ENCODE data around the gene SEMA3D. TPM values are rescaled to one million over a fixed set of nuclear protein-coding genes. Genes with fewer than 3 reads are reported as not detected.

SEMA3D gene
- total RNA-seq, 1 donor = 0.72 TPM

- H2AFZ ChIP-seq (ENCODE audit: low read length) = no peak overlapping the region
These were observed 134.7 kb downstream of the SEMA3D start for GRCh38 chr7:85052056-85052737.

GRCh38 chr7:85046534-85046933 lies 140.3 kb downstream of the SEMA3D start:
- DNase-seq (ENCODE audit: insufficient read length, low spot score, missing footprints) = no peak
- no peak overlapping the region for H2AFZ ChIP-seq (ENCODE audit: low read length)
- no peak overlapping the region for H3K27ac ChIP-seq (ENCODE audit: low read depth, low read length)
- no peak for TF ChIP-seq CTCF (IDR thresholded peaks at IDR 0.05; ENCODE audit: extremely low read depth, low read depth, low read length)
- no peaks in the 10 kb centered on the region for H3K79me2 ChIP-seq (ENCODE audit: insufficient read depth, low read length)
- no peaks in the 10 kb centered on the region for H4K20me1 ChIP-seq (ENCODE audit: insufficient read depth, low read length)
- no peaks in the 10 kb centered on the region for H3K4me1 ChIP-seq (ENCODE audit: insufficient read depth, low read length)
- H3K36me3 ChIP-seq (ENCODE audit: insufficient read depth, low read length) = no peaks in the 10 kb centered on the region
- no peaks in the 10 kb centered on the region for H3K9me3 ChIP-seq (ENCODE audit: low read depth, low read length)
- H3K4me2 ChIP-seq (ENCODE audit: insufficient read depth, low read length) = no peak overlapping the region
- no peak overlapping the region for H3K4me3 ChIP-seq (ENCODE audit: insufficient read depth, low read length)
- H3K27me3 ChIP-seq (ENCODE audit: insufficient read depth, low read length) = peaks cover 35% of the 10 kb centered on the region

More at GRCh38 chr7:85052056-85052737, 134.7 kb downstream of the SEMA3D start:
- Histone ChIP-seq H3K27ac (ENCODE audit: low read depth, low read length) (no peak overlapping the region), H3K9me3 (ENCODE audit: low read depth, low read length) (no peaks in the 10 kb centered on the region), H3K36me3 (ENCODE audit: insufficient read depth, low read length) (no peaks in the 10 kb centered on the region), H4K20me1 (ENCODE audit: insufficient read depth, low read length) (no peaks in the 10 kb centered on the region), H3K79me2 (ENCODE audit: insufficient read depth, low read length) (no peaks in the 10 kb centered on the region), H3K4me3 (ENCODE audit: insufficient read depth, low read length) (no peak overlapping the region), H3K4me1 (ENCODE audit: insufficient read depth, low read length) (no peaks in the 10 kb centered on the region), H3K4me2 (ENCODE audit: insufficient read depth, low read length) (no peak overlapping the region), H3K27me3 (ENCODE audit: insufficient read depth, low read length) (peaks cover 32% of the 10 kb centered on the region)
- TF ChIP-seq CTCF (IDR thresholded peaks at IDR 0.05; ENCODE audit: extremely low read depth, low read depth, low read length) = no peak
- DNase-seq (ENCODE audit: insufficient read length, low spot score, missing footprints) = no peak

GRCh38 chr7:85041605-85042216 lies 145.1 kb downstream of the SEMA3D start:
- no peaks in the 10 kb centered on the region for H4K20me1 ChIP-seq (ENCODE audit: insufficient read depth, low read length)
- H3K36me3 ChIP-seq (ENCODE audit: insufficient read depth, low read length) = no peaks in the 10 kb centered on the region
- H3K79me2 ChIP-seq (ENCODE audit: insufficient read depth, low read length) = no peaks in the 10 kb centered on the region
- H3K4me2 ChIP-seq (ENCODE audit: insufficient read depth, low read length) = no peak overlapping the region
- H3K4me3 ChIP-seq (ENCODE audit: insufficient read depth, low read length) = no peak overlapping the region
- peaks cover 12% of the 10 kb centered on the region for H3K27me3 ChIP-seq (ENCODE audit: insufficient read depth, low read length)
- peak; percentile 73 for TF ChIP-seq CTCF (IDR thresholded peaks at IDR 0.05; ENCODE audit: extremely low read depth, low read depth, low read length)
- H3K9me3 ChIP-seq (ENCODE audit: low read depth, low read length) = no peaks in the 10 kb centered on the region
- no peak for DNase-seq (ENCODE audit: insufficient read length, low spot score, missing footprints)
- no peak overlapping the region for H2AFZ ChIP-seq (ENCODE audit: low read length)
- H3K27ac ChIP-seq (ENCODE audit: low read depth, low read length) = no peak overlapping the region
- H3K4me1 ChIP-seq (ENCODE audit: insufficient read depth, low read length) = no peaks in the 10 kb centered on the region

GRCh38 chr7:85039196-85039923 lies 147.5 kb downstream of the SEMA3D start:
- Histone ChIP-seq H2AFZ (ENCODE audit: low read length) (no peak overlapping the region), H3K27ac (ENCODE audit: low read depth, low read length) (no peak overlapping the region), H3K4me3 (ENCODE audit: insufficient read depth, low read length) (no peak overlapping the region), H3K9me3 (ENCODE audit: low read depth, low read length) (no peaks in the 10 kb centered on the region), H4K20me1 (ENCODE audit: insufficient read depth, low read length) (no peaks in the 10 kb centered on the region), H3K4me2 (ENCODE audit: insufficient read depth, low read length) (no peak overlapping the region), H3K79me2 (ENCODE audit: insufficient read depth, low read length) (no peaks in the 10 kb centered on the region), H3K4me1 (ENCODE audit: insufficient read depth, low read length) (no peaks in the 10 kb centered on the region), H3K36me3 (ENCODE audit: insufficient read depth, low read length) (no peaks in the 10 kb centered on the region), H3K27me3 (ENCODE audit: insufficient read depth, low read length) (peaks cover 8% of the 10 kb centered on the region)
- no peak for DNase-seq (ENCODE audit: insufficient read length, low spot score, missing footprints)
- no peak for TF ChIP-seq CTCF (IDR thresholded peaks at IDR 0.05; ENCODE audit: extremely low read depth, low read depth, low read length)
